H1 (cell line): ENCODE results near the gene FLRT1. TPM values are rescaled to one million over a fixed set of nuclear protein-coding genes. Genes with fewer than 3 reads are reported as not detected.
A peak's percentile ranks its signal among the peaks of the same experiment; 100 is the strongest.

Experiments
- CTCF ChIA-PET: fragments of 300-600 bp; sonication (Branson Sonifier 250); formaldehyde crosslinking; loops from one replicate; lab custom pipeline; 2021; ENCODE audit not compliant: partially characterized antibody; lab: Charles Lee
- POLR2A ChIA-PET: fragments of 300-600 bp; sonication (Branson Sonifier 250); formaldehyde crosslinking; loops from one replicate; lab custom pipeline; 2021; ENCODE audit warnings: inconsistent platforms; ENCODE audit not compliant: partially characterized antibody; lab: Charles Lee
- DNase-seq, 2 experiments: peaks; one replicate each; pipeline versions ENCODE4 v3.0.0 to v3.0.0-alpha.2; 2010 to 2022; ENCODE audit warnings: low spot score in 2 of 2, low read depth in 1 of 2, mixed read lengths in 1 of 2
- FAIRE-seq: peaks from 2 replicates; lab custom pipeline; 2011; peaks lifted over from hg19 to GRCh38; lab: Jason Lieb, UNC
- H2AFZ ChIP-seq: 2 replicates; pipeline ENCODE4 v1.8.1; 2012; ENCODE audit warnings: low read length, inconsistent platforms
- H2AK5ac ChIP-seq: 2 replicates; pipeline ENCODE4 v1.6.1; 2013; ENCODE audit warnings: low read depth, low read length
- H2BK120ac ChIP-seq: replicated peaks from 2 replicates; pipeline ENCODE3; 2013; ENCODE audit warnings: low read depth, low read length, inconsistent platforms
- H2BK12ac ChIP-seq: 2 replicates; pipeline ENCODE4 v1.6.1; 2013; ENCODE audit warnings: low read depth, low read length
- H2BK15ac ChIP-seq: 2 replicates; pipeline ENCODE4 v1.6.1; 2013; ENCODE audit warnings: low read length
- H2BK20ac ChIP-seq: 2 replicates; pipeline ENCODE4 v1.6.1; 2013; ENCODE audit warnings: low read length
- H2BK5ac ChIP-seq: 2 replicates; pipeline ENCODE4 v1.6.1; 2013; ENCODE audit warnings: low read depth, low read length
- H3K14ac ChIP-seq: 2 replicates; pipeline ENCODE4 v1.6.1; 2013; ENCODE audit warnings: inconsistent platforms; ENCODE audit not compliant: insufficient read length
- H3K18ac ChIP-seq: 2 replicates; pipeline ENCODE4 v1.6.1; 2013; ENCODE audit warnings: low read length; ENCODE audit errors: extremely low read depth
- H3K23ac ChIP-seq: 2 replicates; pipeline ENCODE4 v1.6.1; 2013; ENCODE audit warnings: inconsistent platforms; ENCODE audit not compliant: insufficient read length
- H3K23me2 ChIP-seq: 2 replicates; pipeline ENCODE4 v1.6.1; 2013; ENCODE audit warnings: low read depth, low read length
- H3K27ac ChIP-seq: 2 replicates; pipeline ENCODE4 v1.6.1; 2011; ENCODE audit warnings: low read depth, low read length, inconsistent platforms
- H3K27me3 ChIP-seq, 4 experiments: replicated peaks in 1 of 4; 1 replicate in 1 of 4; 2 replicates in 3 of 4; pipeline versions ENCODE4 v1.6.1 to v1.8.1; 2011 to 2013; ENCODE audit warnings: low read length in 3 of 4, mild to moderate bottlenecking in 3 of 4, inconsistent platforms in 2 of 4, mixed read lengths in 2 of 4, moderate library complexity in 1 of 4; ENCODE audit not compliant: control insufficient read depth in 3 of 4, insufficient read depth in 3 of 4; ENCODE audit errors: extremely low read depth in 1 of 4
- H3K36me3 ChIP-seq, 4 experiments: 2 replicates each; pipeline versions ENCODE4 v1.6.1 to v1.8.1; 2011 to 2013; ENCODE audit warnings: mild to moderate bottlenecking in 4 of 4, low read length in 3 of 4, moderate library complexity in 2 of 4, control low read depth in 1 of 4, inconsistent platforms in 1 of 4; ENCODE audit not compliant: insufficient read depth in 4 of 4, control insufficient read depth in 2 of 4
- H3K4ac ChIP-seq: replicated peaks from 2 replicates; pipeline ENCODE3; 2013; ENCODE audit warnings: low read length, low read depth, mixed read lengths, inconsistent platforms; ENCODE audit not compliant: insufficient read length
- H3K4me1 ChIP-seq, 4 experiments: replicated peaks in 1 of 4; 1 replicate in 1 of 4; 2 replicates in 3 of 4; pipeline versions ENCODE4 v1.6.1 to v1.8.1; 2011 to 2013; ENCODE audit warnings: low read length in 3 of 4, inconsistent platforms in 2 of 4, mixed read lengths in 1 of 4; ENCODE audit not compliant: insufficient read depth in 4 of 4, control insufficient read depth in 3 of 4
- H3K4me2 ChIP-seq, 2 experiments: 2 replicates each; pipeline versions ENCODE4 v1.6.1 to v1.8.1; 2011 to 2013; ENCODE audit warnings: low read depth in 2 of 2, low read length in 2 of 2, control low read depth in 1 of 2, inconsistent platforms in 1 of 2, mild to moderate bottlenecking in 1 of 2; ENCODE audit not compliant: insufficient read depth in 1 of 2
- H3K4me3 ChIP-seq, 4 experiments: fragments of 200-600, 300-600 bp in 1 of 4; sonication (generic), shearing (Covaris generic), sonication (Bioruptor Twin) in 1 of 4; 2 replicates each; pipeline versions ENCODE4 v1.5.1 to v1.8.1; 2011 to 2016; ENCODE audit warnings: low read length in 4 of 4, low read depth in 3 of 4, control low read depth in 2 of 4, inconsistent platforms in 2 of 4, mild to moderate bottlenecking in 2 of 4, mixed read lengths in 1 of 4, moderate library complexity in 1 of 4; ENCODE audit not compliant: insufficient read depth in 2 of 4; ENCODE audit errors: extremely low read depth in 1 of 4
- H3K56ac ChIP-seq: replicated peaks from 2 replicates; pipeline ENCODE3; 2013; ENCODE audit warnings: low read depth, mild to moderate bottlenecking, mixed read lengths, low read length, inconsistent platforms; ENCODE audit not compliant: insufficient read length
- H3K79me1 ChIP-seq: 2 replicates; pipeline ENCODE4 v1.6.1; 2013; ENCODE audit warnings: low read depth, low read length, control low read depth
- H3K79me2 ChIP-seq, 2 experiments: 2 replicates each; pipeline versions ENCODE4 v1.6.1 to v1.8.1; 2012 to 2013; ENCODE audit warnings: low read length in 2 of 2, mild to moderate bottlenecking in 2 of 2, inconsistent platforms in 1 of 2; ENCODE audit not compliant: insufficient read depth in 2 of 2, control insufficient read depth in 1 of 2
- H3K9ac ChIP-seq, 4 experiments: replicated peaks in 1 of 4; 1 replicate in 1 of 4; 2 replicates in 3 of 4; pipeline versions ENCODE4 v1.6.1 to v1.8.1; 2011 to 2013; ENCODE audit warnings: low read depth in 3 of 4, low read length in 3 of 4, control low read depth in 2 of 4, mild to moderate bottlenecking in 2 of 4, moderate library complexity in 2 of 4, inconsistent platforms in 1 of 4; ENCODE audit errors: extremely low read depth in 1 of 4
- H3K9me3 ChIP-seq, 2 experiments: 2 replicates each; pipeline versions ENCODE4 v1.6.1 to v1.8.1; 2012 to 2013; ENCODE audit warnings: mild to moderate bottlenecking in 2 of 2, moderate library complexity in 2 of 2, control low read depth in 1 of 2, inconsistent platforms in 1 of 2, low read depth in 1 of 2, low read length in 1 of 2, mixed read lengths in 1 of 2; ENCODE audit not compliant: insufficient read depth in 2 of 2
- H4K20me1 ChIP-seq, 2 experiments: replicated peaks in 1 of 2; 2 replicates each; pipeline versions ENCODE3 to v1.8.1; 2011 to 2013; ENCODE audit warnings: inconsistent platforms in 2 of 2, low read length in 2 of 2, mild to moderate bottlenecking in 1 of 2; ENCODE audit not compliant: insufficient read depth in 2 of 2, control insufficient read depth in 1 of 2
- H4K5ac ChIP-seq: 2 replicates; pipeline ENCODE4 v1.6.1; 2013; ENCODE audit warnings: low read length, low read depth, mixed read lengths, inconsistent platforms; ENCODE audit not compliant: insufficient read length
- H4K8ac ChIP-seq: 2 replicates; pipeline ENCODE4 v1.8.0; 2013; ENCODE audit warnings: mild to moderate bottlenecking, moderate library complexity, low read length, inconsistent platforms; ENCODE audit not compliant: insufficient read depth; ENCODE audit errors: extremely low read depth
- H4K91ac ChIP-seq: replicated peaks from 2 replicates; pipeline ENCODE3; 2013; ENCODE audit warnings: low read length, mixed read lengths, inconsistent platforms; ENCODE audit not compliant: insufficient read length
- BRCA1 ChIP-seq: IDR thresholded peaks from 2 replicates; pipeline ENCODE4 v1.6.1; 2012; ENCODE audit warnings: low read depth, low read length, improper control_type of control experiment
- FOSL1 ChIP-seq: IDR thresholded peaks from 2 replicates; pipeline ENCODE4 v1.6.1; 2011; ENCODE audit warnings: mild to moderate bottlenecking, low read depth, low read length, moderate library complexity; ENCODE audit not compliant: insufficient read depth
- RAD21 ChIP-seq, 2 experiments: IDR thresholded peaks in 1 of 2; conservative IDR thresholded peaks in 1 of 2; 2 replicates each; pipeline ENCODE4 v1.6.1; 2011; ENCODE audit warnings: low read depth in 2 of 2, low read length in 2 of 2, improper control_type of control experiment in 1 of 2, inconsistent platforms in 1 of 2, mild to moderate bottlenecking in 1 of 2, moderate library complexity in 1 of 2
- SUZ12 ChIP-seq: fragments of 200-600 bp; sonication (generic); IDR thresholded peaks from 2 replicates; pipeline ENCODE4 v1.6.1; 2012; ENCODE audit warnings: mild to moderate bottlenecking, inconsistent platforms, low read length, moderate library complexity, mixed read lengths
- WGBS, 2 experiments: shearing (Covaris generic) in 1 of 2; methylation state at CpG; one replicate each; pipeline versions ENCODE4 v1.1.6 to v1.1.7; 2013 to 2015; ENCODE audit warnings: low lambda C conversion rate in 2 of 2, mixed read lengths in 2 of 2, inconsistent platforms in 1 of 2, low coverage in 1 of 2, missing lambda C conversion rate in 1 of 2; ENCODE audit not compliant: insufficient replicate concordance in 2 of 2, insufficient coverage in 1 of 2, insufficient read length in 1 of 2; ENCODE audit errors: extremely low coverage in 1 of 2, missing lambda C conversion rate in 1 of 2; 5-methylcytosine and 5-hydroxymethylcytosine counted together
- polyA plus RNA-seq, 7 experiments: library from polyadenylated mRNA; depleted of rRNA in 3 of 7; stranded (reverse) in 5 of 7; unstranded in 2 of 7; fragments of >200 nt in 5 of 7; fragments of 200-250 nt in 2 of 7; gene quantifications; 1 replicate in 5 of 7; 2 replicates in 1 of 7; 4 replicates in 1 of 7; pipeline versions ENCODE4 v1.2.1 to v1.2.3, GENCODE V29; 2011 to 2013; ENCODE audit warnings: missing spikeins in 2 of 7, mixed read lengths in 2 of 7
- total RNA-seq: library from RNA; stranded (reverse); fragmentation: NEBNext Ultra II Directional; extraction: Animal tissue kit (Norgen Biotek cat#: 25700); gene quantifications from 2 replicates; pipeline ENCODE4 v1.2.1, GENCODE V29; 2021

FLRT1 gene
- total and polyA plus RNA-seq, 2 of the 8 experiments (the other 6 are each of a cell fraction or from before 2014, with no cell fraction given) = 0.14 to 0.28 TPM

- Histone ChIP-seq H3K23ac (no peak overlapping the region), H2AK5ac (no peak overlapping the region), H3K4me2 (no peak overlapping the region), H3K9ac (no peak overlapping the region), H3K79me2 (no peaks in the 10 kb centered on the region), H3K4me1 (peaks cover 0 to 15% (median 9%) of the 10 kb centered on the region in 4 experiments; a peak in 5 of 7 replicates), H2AFZ (no peak overlapping the region), H3K9me3 (peaks cover 0 to 6% of the 10 kb centered on the region in 2 experiments; a peak in 1 of 4 replicates), H3K56ac (no peak overlapping the region), H3K14ac (no peak overlapping the region), H4K5ac (no peak overlapping the region), H2BK12ac (no peak overlapping the region), H4K8ac (no peak overlapping the region), H3K36me3 (no peaks in the 10 kb centered on the region), H3K4ac (no peak overlapping the region), H2BK20ac (no peak overlapping the region), H3K18ac (no peak overlapping the region), H3K79me1 (no peaks in the 10 kb centered on the region; the same call in 1 of the 2 replicates), H2BK15ac (no peak overlapping the region), H3K23me2 (peaks cover 21% of the 10 kb centered on the region; the same call in 1 of the 2 replicates), H2BK5ac (no peak overlapping the region), H2BK120ac (no peak overlapping the region), H3K4me3 (no peak overlapping the region), H3K27ac (no peak overlapping the region), H3K27me3 (peaks cover 28 to 92% (median 74%) of the 10 kb centered on the region in 4 experiments), H4K91ac (no peak overlapping the region), H4K20me1 (peaks cover 1 to 2% of the 10 kb centered on the region in 2 experiments)
- POLR2A ChIA-PET = interaction anchor here (0.8 to 1.2 kb wide), 3 partner anchors 9 to 19 kb away, joined by 3 to 5 read pairs (median 3); no protein-coding TSS in a partner anchor
- FAIRE-seq (no peak), DNase-seq (no peak)
- peak in 1 of 2 experiments; percentile 1; a peak in 1 of 4 replicates for TF ChIP-seq RAD21 (IDR thresholded peaks at IDR 0.05 in 1 of 2, conservative IDR thresholded peaks at IDR 0.05 in 1 of 2; ENCODE audit: low read depth in 2 of 2, low read length in 2 of 2)
- TF ChIP-seq FOSL1 = no peak
- no peak for TF ChIP-seq SUZ12
- no peak for TF ChIP-seq BRCA1
- CTCF ChIA-PET = interaction anchor here (0.7 to 6.3 kb wide), 8 partner anchors 8 to 139 kb away, joined by 3 to 43 read pairs (median 8); no protein-coding TSS in a partner anchor
- 80% methylated on average over 18 of the region's 18 CpGs; no CpG with 5 or more reads in 1 of the 2 experiments for WGBS, 2 experiments
Observed at GRCh38 chr11:64008914-64009633, 26.7 kb upstream of the FLRT1 start.
